SK-N-SH treated with all-trans-retinoic acid at 6 μM for 48 hours (cell line): ENCODE measurements around the gene TSC2.

Experiments used
- CSDC2 ChIP-seq: fragments of 250-450 bp; sonication (Bioruptor Pico); IDR thresholded peaks from 2 replicates; pipeline ENCODE4 v1.5.0; 2020; ENCODE audit warnings: mild to moderate bottlenecking, moderate library complexity
- GLIS3 ChIP-seq: fragments of 250-450 bp; sonication (Bioruptor Pico); IDR thresholded peaks from 2 replicates; pipeline ENCODE4 v1.5.0; 2020; ENCODE audit warnings: mild to moderate bottlenecking, moderate library complexity
- PPARA ChIP-seq: fragments of 250-450 bp; sonication (Bioruptor Pico); IDR thresholded peaks from 2 replicates; pipeline ENCODE4 v1.5.0; 2020; ENCODE audit warnings: mild to moderate bottlenecking, borderline replicate concordance
- RARB ChIP-seq: fragments of 250-450 bp; sonication (Bioruptor Pico); IDR thresholded peaks from 2 replicates; pipeline ENCODE4 v1.8.0; 2021; ENCODE audit warnings: mild to moderate bottlenecking, moderate library complexity
- SNAI2 ChIP-seq: fragments of 250-450 bp; sonication (Bioruptor Pico); IDR thresholded peaks from 2 replicates; pipeline ENCODE4 v1.5.0; 2020; ENCODE audit warnings: mild to moderate bottlenecking, moderate library complexity
- TOX ChIP-seq: fragments of 250-450 bp; sonication (Bioruptor Pico); IDR thresholded peaks from 2 replicates; pipeline ENCODE4 v1.8.0; 2021; ENCODE audit warnings: mild to moderate bottlenecking, moderate library complexity, borderline replicate concordance
- ZFP3 ChIP-seq: fragments of 250-450 bp; sonication (Bioruptor Pico); IDR thresholded peaks from 2 replicates; pipeline ENCODE4 v1.5.0; 2020; ENCODE audit warnings: mild to moderate bottlenecking, moderate library complexity
- TF ChIP-seq, protein P1 (sequence below): fragments of 250-450 bp; sonication (Bioruptor Pico); IDR thresholded peaks from 2 replicates; pipeline ENCODE4 v1.5.1; 2020; ENCODE audit warnings: low read depth, mild to moderate bottlenecking, moderate library complexity
- TF ChIP-seq, protein P2 (sequence below): fragments of 250-450 bp; sonication (Bioruptor Pico); IDR thresholded peaks from 2 replicates; pipeline ENCODE4 v1.8.0; 2020; ENCODE audit warnings: mild to moderate bottlenecking, moderate library complexity, borderline replicate concordance

DNA sequence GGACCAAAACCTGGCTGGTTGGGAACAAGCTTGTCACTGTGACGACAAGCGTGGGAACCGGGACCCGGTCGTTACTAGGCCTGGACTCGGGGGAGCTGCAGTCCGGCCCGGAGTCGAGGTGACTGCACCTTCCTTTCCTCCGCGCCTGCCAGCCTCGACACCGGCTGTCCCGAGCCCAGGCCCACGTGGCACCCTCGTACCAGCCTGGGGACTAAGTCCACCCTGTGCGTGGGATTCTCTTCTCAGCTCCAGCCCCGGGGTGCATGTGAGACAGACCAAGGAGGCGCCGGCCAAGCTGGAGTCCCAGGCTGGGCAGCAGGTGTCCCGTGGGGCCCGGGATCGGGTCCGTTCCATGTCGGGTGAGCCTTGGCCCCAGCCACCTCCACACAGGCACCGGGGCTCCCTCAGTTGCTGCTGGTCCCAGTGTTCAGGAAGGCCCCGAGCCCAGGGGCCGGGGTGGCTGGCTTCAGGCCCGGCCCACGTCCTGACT lies 31.6 kb downstream of the TSC2 start:
- TF ChIP-seq, protein P1, sequence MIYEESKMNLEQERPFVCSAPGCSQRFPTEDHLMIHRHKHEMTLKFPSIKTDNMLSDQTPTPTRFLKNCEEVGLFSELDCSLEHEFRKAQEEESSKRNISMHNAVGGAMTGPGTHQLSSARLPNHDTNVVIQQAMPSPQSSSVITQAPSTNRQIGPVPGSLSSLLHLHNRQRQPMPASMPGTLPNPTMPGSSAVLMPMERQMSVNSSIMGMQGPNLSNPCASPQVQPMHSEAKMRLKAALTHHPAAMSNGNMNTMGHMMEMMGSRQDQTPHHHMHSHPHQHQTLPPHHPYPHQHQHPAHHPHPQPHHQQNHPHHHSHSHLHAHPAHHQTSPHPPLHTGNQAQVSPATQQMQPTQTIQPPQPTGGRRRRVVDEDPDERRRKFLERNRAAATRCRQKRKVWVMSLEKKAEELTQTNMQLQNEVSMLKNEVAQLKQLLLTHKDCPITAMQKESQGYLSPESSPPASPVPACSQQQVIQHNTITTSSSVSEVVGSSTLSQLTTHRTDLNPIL (CRISPR knock-in tag) = no peak
- TF ChIP-seq PPARA (CRISPR knock-in tag) (no peak), RARB (no peak), GLIS3 (CRISPR knock-in tag) (no peak), TOX (no peak), ZFP3 (CRISPR knock-in tag) (no peak), SNAI2 (CRISPR knock-in tag) (no peak), CSDC2 (no peak)
- TF ChIP-seq, protein P2, sequence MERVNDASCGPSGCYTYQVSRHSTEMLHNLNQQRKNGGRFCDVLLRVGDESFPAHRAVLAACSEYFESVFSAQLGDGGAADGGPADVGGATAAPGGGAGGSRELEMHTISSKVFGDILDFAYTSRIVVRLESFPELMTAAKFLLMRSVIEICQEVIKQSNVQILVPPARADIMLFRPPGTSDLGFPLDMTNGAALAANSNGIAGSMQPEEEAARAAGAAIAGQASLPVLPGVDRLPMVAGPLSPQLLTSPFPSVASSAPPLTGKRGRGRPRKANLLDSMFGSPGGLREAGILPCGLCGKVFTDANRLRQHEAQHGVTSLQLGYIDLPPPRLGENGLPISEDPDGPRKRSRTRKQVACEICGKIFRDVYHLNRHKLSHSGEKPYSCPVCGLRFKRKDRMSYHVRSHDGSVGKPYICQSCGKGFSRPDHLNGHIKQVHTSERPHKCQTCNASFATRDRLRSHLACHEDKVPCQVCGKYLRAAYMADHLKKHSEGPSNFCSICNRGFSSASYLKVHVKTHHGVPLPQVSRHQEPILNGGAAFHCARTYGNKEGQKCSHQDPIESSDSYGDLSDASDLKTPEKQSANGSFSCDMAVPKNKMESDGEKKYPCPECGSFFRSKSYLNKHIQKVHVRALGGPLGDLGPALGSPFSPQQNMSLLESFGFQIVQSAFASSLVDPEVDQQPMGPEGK (CRISPR knock-in tag) = no peak
